Activated naive CD8-positive, alpha-beta T cell treated with anti-CD3 and anti-CD28 coated beads, Interleukin-2, amount 50 U/mL, for 16 hours (primary cell): ENCODE data around the gene RHOU.

Experiments
- DNase-seq: peaks from one replicate; pipeline ENCODE4 v3.0.0-alpha.2; 2020; ENCODE audit warnings: low read depth, low spot score

Gene RHOU

DNA sequence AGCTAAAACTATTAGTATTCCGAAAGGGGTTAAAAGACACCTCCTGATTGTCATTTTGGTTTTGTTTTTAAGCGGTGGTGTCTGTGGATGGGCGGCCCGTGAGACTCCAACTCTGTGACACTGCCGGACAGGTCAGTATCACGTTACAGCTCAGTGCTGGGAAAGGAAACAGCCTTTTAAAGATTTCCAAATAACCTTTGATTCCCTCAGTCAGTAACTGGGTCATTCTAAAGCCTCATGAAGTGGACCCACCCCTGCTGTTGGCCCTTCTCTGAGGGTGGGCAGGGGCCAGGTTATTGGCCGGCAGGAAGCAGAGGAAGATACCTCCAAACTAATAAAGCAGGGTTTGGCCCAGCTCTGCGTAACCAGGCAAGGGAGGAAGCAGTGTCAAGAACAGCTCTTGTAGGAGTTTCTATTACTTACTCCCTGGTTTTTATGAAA is 2.3 kb downstream of the RHOU start:
- no peak for DNase-seq

- no peak for DNase-seq
Observed at GRCh38 chr1:228739826-228740225, 4.5 kb downstream of the RHOU start.

DNA sequence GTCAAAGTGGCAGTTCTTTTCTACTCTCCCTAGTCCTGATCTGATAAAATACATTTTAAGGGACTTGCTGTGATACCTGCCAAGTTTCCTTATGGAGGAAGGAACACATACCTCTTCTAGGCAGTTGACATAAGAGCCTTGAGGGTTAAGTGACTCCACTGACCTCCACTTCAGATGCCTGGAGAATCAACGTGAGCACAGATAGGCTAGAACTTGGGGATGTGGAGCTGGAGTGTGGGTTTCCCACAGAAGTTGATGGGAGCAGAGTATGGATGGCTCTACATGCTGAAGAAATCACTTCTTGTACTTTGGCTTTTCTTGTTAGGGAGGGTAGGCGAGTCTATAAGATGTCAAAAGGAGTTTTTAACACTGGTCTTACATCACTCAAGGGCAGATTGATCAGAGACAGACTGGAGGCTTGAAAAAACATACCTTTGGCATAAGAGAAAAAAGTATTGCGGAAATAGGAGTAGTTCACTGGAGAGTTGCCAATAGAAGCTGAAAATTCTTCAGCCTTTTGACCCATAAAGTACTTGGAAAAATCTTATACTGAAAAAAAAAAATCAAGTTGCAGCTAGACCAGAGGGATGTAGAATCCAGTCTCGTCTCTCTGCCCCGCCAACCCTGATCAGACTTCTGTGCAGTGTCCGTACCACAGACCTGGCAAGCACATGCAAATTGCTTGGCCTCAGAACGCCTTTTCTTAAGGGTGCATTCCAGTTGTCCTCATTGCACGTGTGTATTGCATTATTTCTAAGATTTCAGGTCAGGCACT is 5.5 kb downstream of the RHOU start:
- DNase-seq, result no peak

DNA sequence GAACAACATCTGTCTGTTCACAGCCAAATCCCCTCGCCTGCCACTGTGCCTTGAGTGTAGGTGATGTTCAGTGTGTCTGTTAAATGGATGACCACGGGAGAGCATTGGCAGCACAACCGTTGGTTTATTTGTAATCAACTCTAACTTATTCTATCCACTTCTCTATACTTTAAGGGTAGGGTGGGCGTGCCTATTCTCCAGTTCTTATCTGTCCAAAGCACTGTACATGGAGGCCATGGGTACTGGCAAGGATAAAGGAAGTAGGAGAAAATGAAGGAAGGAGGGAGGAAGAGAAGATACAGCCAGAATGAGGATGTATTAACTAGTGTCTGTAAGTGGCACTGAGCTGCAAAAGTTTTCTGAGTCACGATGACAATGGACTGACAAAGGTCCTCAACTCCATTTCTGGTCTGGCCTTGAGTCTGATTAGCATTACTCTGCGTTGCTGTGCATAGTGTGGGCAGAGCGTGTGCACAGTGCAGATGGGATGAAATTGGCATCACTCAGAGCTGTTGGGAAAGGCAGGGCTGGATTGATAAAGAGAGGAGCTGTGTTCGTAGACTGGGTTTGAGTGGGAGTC is 7.1 kb downstream of the RHOU start:
- DNase-seq, result no peak

GRCh38 chr1:228743405-228743804 is 8.1 kb downstream of the RHOU start:
- no peak for DNase-seq

DNA sequence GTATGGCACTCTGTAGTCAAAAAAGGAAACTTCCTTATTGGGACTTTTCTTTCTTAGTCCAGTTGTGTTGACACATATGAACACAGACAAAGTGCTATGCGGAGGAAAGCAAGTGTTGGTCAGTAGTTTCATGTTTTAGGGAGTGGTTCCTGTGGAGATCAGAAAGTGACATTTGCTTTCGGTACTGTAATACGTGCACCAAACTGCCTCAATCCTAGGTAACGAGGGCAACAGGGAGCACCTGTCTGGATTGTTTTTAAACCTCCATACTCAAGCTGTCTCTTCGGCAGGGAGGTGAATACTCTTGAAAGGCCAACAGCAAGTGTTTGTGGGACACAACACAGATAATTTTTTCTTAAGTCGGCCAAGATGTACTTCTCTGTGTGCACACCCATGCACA is 9.1 kb downstream of the RHOU start:
- DNase-seq, result no peak

DNA sequence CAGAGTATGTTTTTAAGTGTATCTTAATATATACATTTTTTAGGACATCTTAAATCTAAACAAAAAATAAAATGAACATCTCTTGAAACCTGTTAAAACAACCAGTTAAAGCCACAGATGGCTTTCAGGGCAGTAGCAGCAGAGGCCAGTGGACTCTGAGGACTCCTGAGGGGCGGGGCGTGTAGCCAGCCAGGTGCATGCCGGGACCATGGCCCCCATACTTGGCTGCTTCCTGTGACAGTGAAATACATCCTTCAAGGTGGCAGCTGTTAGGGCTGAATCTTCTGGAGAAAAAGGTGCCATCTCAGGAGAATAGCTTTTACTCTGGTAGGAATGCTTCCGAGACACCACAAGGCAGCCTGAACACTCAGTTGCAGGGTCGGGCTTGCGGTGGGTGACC is 9.6 kb downstream of the RHOU start:
- no peak for DNase-seq

DNA sequence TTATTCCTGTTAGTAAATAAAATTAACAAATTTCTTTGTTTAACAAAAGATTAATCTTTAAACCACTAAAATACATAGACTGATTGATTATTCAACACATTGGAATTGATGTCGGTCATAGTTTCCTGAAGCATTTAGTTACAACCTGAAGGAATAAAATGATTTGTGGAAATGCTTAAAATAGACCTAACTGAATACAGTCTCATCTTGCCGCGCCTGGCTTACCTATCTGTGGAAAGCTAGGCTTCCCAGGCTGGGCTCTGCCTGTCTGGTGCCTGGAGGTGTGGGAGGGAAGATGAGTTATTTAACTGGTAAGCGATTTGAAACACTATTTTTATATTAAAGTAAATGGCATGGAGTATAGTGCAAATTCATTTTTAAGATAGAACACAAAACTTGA is 10.2 kb downstream of the RHOU start:
- no peak for DNase-seq

DNA sequence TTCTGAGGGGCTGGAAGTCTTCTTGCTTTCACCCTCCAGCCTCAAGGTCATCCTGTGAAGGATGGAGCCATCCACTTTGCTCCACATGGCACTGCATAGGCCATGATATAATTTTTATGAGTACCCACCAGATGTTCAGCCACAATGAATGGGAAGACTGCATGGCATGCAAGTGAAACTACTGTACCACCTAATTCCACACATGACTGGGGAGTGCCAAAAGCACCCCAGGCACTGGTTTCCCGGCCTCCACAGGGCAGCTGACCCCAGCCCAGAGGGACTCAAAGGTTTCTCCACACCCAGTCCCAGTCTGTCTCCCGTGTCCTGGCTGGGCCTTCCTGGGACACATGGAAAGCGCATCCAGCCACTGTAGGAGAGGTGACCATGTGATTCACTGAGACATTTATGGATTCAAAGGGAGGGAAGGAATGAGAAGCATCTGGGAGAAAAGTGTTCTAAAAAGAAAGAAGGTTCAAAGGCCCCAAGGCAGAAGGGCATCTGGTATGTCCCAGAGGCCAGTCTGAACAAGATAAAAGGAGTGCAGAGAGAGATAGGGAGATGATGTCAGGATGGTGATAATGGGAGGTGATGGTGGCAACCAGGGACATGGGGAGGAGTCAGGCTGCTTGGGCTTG is 12.1 kb downstream of the RHOU start:
- no peak for DNase-seq

DNA sequence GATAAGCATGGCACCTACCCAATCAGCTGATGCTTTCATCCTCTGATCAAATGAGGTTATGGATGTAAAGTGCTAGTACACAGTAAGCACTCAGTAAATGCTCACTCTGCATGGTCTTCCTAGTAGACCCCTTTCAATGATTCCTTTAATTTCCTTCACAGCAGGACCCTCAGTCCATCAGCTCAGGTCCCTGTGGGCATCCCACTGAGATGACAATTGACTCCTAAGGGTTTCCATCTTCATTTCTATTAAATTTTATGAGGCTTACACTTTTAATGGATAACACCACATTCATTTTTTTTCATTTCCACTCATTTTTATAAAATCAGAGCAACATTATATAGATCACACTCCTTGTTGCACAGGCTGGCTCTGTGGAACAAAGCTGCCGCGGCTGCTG is 12.8 kb downstream of the RHOU start:
- no peak for DNase-seq

DNA sequence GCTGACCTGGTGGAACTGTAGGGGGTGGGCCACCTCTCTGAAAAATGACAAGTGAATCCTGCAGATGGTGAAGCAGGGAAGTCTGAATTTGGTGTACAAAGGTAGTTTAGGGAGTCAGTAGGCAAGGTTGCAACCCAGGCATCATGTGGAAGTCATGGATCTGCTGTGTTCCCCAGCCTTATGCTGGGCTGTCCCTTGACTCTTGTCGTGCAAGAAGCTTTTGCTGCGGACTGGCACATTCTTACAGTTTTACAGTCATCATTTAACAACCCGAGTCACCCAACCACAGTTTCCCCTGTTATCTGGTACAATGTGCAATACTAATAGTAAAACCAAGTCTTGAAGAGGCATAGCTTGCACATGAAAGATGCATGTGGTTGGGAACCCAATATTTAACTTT is 13.2 kb downstream of the RHOU start:
- no peak for DNase-seq

GRCh38 chr1:228749765-228750164 is 14.5 kb downstream of the RHOU start:
- DNase-seq, result no peak

GRCh38 chr1:228750915-228751314 is 15.6 kb downstream of the RHOU start:
- DNase-seq, result no peak

GRCh38 chr1:228751360-228752098 is 16.2 kb downstream of the RHOU start:
- DNase-seq, result no peak

- no peak for DNase-seq
Observed at GRCh38 chr1:228752258-228752657, 17.0 kb downstream of the RHOU start.

- DNase-seq, result no peak
Observed at GRCh38 chr1:228752675-228753265, 17.5 kb downstream of the RHOU start.

DNA sequence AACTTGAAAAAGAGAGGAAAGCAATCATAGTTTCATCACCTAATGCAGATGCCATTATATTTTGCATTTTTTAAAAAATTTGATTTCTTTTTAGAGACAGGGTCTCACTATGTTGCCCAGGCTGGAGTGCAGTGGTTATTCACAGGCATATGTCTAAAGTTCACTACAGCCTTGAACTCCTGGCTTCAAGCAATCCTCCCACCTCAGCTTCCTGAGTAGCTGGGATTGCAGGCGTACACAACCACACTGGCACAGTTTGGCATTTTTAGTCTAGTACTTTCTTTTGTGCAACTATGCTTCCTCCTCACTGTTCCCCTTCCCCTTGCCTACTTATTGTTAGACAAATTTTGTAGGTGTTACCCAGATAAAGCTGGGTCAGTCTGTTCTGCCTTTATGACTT is 18.0 kb downstream of the RHOU start:
- DNase-seq, result no peak

DNA sequence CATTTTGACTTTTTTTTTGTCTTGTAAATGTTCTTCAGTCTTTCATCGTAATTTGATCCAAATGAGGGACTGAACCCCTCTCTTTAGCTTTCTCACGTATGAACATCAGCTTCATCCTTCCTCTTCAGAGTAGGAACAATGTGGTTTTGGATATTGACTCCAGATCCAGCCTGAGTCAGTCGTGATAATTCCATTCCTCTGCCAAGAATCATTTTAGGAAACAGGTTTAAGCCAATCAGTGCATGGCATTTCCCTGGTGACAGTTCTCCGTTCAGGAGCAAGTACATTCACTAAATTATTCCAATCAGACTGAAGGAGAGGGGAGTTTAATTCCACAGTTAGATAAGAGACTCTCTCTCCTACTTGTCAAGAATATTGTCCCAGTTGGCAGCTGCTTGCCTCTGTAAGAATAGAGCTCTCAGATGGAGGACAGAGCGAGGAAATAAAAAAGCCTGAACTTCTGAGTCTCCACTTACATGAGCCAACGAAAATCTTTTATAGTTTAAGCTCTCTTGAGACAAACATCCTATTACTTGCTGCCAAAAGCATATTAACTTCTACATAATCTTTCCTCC is 18.6 kb downstream of the RHOU start:
- DNase-seq, result no peak

DNA sequence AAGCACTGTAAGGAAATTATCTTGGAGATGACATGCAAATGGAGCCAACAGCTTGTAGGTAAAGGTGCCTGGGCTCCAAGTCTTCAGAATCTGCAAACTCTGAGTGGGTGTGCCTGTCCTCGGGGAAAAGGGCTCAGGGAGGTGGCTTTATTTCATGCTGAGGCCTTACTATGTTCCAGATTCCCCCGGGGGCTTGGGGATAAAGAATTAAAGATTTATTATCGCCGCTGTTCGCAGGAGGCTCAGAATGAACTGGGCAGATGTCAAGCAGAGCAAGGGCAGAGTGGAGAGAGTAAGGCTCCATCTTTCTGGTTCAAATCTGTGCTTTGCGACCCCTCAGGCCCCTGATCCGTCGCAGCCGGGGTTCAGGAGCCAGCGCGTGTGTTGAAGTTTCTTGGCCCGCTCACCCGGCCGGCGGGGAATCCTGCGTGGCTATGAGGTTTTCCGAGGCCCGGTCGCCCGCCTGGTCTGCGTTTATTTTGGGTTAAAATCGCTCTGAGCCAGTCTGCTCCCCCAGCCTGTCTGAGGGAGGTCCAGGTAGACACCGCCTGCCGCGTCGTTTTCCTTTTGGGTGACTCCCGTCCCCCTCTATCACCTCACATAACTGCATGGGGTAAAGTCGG is 19.5 kb downstream of the RHOU start:
- DNase-seq, result no peak

GRCh38 chr1:228755800-228756199 is 20.5 kb downstream of the RHOU start:
- no peak for DNase-seq

GRCh38 chr1:228756457-228756856 is 21.2 kb downstream of the RHOU start:
- no peak for DNase-seq
